ENCODE results near the gene SPATS2. TPM values are rescaled to one million over a fixed set of nuclear protein-coding genes. Genes with fewer than 3 reads are reported as not detected.
"Not testable (repeated sequence)": the region's sequence is repeated elsewhere in the genome, so short reads cannot be mapped to it uniquely, and the experiment has no call there.

The SPATS2 gene
- total RNA-seq = 10 to 100 TPM; 11.5 to 31.4 TPM

DNA sequence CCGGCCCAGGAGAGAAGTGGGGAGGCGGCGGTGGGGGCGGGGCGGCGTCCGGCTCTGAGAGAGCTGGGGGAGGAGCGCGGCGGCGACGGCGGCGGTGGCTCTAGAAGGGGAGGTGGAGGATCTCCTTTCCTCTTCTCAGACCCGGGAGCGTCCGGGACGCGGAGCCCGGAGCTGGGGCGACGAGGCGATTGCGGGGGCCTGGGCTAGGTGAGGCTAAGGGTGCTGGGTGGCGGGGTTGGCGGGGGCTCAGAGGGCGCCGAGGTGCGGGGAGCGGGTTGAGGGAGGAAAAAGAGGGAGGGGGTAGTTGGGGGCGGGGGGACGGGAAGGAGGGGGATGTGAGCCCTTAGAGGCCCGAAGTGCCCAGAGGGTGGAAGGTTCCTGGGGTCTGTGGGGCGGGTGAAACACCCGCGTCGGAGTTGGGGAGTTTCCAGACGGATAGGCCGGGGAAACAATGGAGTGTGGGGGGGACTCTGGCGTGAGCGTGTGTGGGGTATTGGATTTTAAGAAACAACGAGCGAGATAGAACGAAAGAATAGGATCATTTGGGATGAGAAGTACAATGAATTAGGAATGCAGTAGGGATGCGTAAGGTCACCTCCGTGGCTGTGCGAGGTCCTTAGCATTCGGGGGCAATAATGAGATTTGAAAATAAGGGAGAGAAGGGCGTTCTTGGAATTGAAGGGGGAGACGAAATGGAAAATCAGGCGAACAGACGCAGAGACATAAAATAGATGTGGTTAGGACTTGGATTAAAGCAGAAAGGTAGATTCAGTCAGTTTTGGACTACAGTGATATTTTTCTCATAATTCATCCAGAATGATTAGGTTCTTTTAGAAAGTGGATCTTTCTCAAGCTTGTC lies at the start of gene SPATS2:
TSS of gene SPATS2 (plus strand) at position 82 of the 859 bp plus-strand sequence. CDS start 93,551 bp downstream, outside the sequence.
- H3K9me3 ChIP-seq = no peaks in the 10 kb centered on the region
- peak within 1 kb of the TSS; percentile 90 for H3K4me3 ChIP-seq
- peak; percentile 75 for DNase-seq (ENCODE audit: low spot score)
- TF ChIP-seq, protein P1, sequence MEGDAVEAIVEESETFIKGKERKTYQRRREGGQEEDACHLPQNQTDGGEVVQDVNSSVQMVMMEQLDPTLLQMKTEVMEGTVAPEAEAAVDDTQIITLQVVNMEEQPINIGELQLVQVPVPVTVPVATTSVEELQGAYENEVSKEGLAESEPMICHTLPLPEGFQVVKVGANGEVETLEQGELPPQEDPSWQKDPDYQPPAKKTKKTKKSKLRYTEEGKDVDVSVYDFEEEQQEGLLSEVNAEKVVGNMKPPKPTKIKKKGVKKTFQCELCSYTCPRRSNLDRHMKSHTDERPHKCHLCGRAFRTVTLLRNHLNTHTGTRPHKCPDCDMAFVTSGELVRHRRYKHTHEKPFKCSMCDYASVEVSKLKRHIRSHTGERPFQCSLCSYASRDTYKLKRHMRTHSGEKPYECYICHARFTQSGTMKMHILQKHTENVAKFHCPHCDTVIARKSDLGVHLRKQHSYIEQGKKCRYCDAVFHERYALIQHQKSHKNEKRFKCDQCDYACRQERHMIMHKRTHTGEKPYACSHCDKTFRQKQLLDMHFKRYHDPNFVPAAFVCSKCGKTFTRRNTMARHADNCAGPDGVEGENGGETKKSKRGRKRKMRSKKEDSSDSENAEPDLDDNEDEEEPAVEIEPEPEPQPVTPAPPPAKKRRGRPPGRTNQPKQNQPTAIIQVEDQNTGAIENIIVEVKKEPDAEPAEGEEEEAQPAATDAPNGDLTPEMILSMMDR (IDR thresholded peaks at IDR 0.05) = no peak
- H3K4me1 ChIP-seq (ENCODE audit: control insufficient read depth in 1 of 2, low read depth in 2 of 2) = peaks cover 20 to 27% of the 10 kb centered on the region in 2 donors
- no peaks in the 10 kb centered on the region for H3K27me3 ChIP-seq (replicated peaks; ENCODE audit: insufficient read depth)
- H3K27ac ChIP-seq = peak within 1 kb of the TSS; percentile 90 to 91
- no peak for ATAC-seq (ENCODE audit: insufficient number of reproducible peaks, low FRiP score, low read depth)
- no peaks in the 10 kb centered on the region for H3K36me3 ChIP-seq

DNA sequence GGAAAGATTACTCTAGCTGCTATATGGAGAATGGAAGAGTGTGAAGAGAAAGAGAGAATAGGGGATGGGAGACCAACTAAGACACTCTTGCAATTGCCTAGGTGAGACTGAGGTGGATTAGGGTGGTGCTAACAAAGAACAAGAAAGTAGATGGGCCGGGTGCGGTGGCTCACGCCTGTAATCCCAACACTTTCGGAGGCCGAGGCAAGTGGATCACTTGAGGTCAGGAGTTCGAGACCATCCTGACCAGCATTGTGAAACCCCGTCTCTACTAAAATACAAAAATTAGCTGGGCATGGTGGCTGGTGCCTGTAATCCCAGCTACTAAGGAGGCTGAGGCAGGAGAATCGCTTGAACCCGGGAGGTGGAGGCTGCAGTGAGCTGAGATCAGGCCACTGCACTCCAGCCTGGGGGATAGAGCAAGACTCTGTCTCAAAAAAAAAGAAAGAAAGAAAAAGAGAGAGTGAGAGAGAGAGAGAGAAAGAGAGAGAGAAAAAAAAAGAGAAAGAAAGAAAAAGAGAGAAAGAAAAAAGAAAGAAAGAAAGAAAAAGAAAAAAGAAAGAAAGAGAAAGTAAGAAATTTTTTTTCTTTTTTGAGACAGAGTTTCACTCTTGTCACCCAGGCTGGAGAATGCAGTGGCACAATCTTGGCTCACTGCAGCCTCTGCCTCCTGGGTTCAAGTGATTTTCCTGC lies 46.7 kb upstream of the SPATS2 start:
- ATAC-seq (ENCODE audit: insufficient number of reproducible peaks, low FRiP score, low read depth); H3K27me3 ChIP-seq (replicated peaks; ENCODE audit: insufficient read depth); H3K4me3 ChIP-seq; H3K9me3 ChIP-seq; H3K27ac ChIP-seq; DNase-seq (ENCODE audit: low spot score); H3K36me3 ChIP-seq: not testable (repeated sequence)
- H3K4me1 ChIP-seq (ENCODE audit: control insufficient read depth in 1 of 2, low read depth in 2 of 2) = peaks cover 11 to 16% of the 10 kb centered on the region in 2 donors

DNA sequence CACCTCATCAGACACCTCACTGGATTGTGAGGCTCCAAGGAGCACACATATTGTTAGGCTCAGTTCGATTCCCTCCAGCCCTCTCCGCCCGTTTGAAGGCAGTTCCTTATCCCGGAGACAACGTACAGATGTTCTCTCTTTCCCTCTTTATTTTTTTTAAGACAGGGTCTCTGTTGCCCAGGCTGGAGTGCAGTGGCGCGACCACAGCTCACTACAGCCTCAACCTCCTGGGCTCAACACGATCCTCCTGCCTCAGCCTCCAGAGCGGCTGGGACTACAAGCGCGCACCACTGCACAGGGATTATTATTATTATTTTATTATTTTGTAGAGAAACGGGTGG lies 44.9 kb upstream of the SPATS2 start:
- Histone ChIP-seq H3K27me3 (replicated peaks; ENCODE audit: insufficient read depth) (no peaks in the 10 kb centered on the region), H3K9me3 (no peaks in the 10 kb centered on the region), H3K4me3 (peak overlapping the region; percentile 93), H3K36me3 (no peaks in the 10 kb centered on the region), H3K27ac (no peak overlapping the region), H3K4me1 (ENCODE audit: control insufficient read depth in 1 of 2, low read depth in 2 of 2) (peaks cover 11 to 16% of the 10 kb centered on the region in 2 donors)
- DNase-seq (ENCODE audit: low spot score) (no peak), ATAC-seq (ENCODE audit: insufficient number of reproducible peaks, low FRiP score, low read depth) (no peak)
- TF ChIP-seq, protein P1 (IDR thresholded peaks at IDR 0.05) = no peak

DNA sequence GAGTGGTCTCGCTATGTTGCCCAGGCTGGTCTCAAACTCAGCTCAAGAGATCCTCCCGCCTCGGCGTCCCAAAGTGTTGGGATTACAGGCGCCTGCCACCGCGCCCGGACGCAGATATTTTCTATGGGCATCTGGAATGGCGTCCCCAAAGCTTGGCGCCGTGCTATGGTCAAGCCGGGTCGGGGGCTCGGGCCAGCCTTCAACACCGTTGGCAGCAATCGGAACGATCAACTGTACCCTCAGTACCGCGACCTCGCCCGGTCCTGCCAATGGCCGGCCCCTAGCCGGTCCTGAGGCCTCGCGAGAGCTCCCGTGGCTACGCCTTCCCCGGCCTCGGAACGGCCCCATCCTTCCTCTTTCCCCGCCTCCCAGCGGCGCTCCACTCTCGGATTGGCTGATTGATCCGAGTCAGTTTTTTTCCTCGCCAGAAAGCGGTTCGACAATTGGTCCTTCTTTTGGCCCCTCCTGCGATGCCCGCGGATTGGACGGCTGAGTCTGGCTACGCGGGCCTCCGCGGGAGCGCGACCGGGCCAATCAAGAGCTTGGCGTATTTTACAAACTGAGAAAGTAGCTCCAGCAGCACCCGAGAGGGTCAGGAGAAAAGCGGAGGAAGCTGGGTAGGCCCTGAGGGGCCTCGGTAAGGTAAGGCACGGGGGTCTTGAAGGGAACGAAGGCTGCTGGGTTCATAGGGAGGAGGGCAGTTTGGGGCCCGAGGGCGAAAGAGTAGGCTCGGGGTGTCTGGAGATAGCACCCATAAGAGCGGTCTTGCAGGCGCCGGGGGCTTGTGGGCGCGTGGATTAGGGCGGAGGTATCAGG lies 44.3 kb upstream of the SPATS2 start, which contains the start of gene TROAP:
TSS of gene TROAP (plus strand) at position 548 of the 816 bp plus-strand sequence. CDS start 354 bp downstream, outside the sequence.
- DNase-seq (ENCODE audit: low spot score) (peak; percentile 87), ATAC-seq (ENCODE audit: insufficient number of reproducible peaks, low FRiP score, low read depth) (peak; percentile 98)
- TF ChIP-seq, protein P1 (IDR thresholded peaks at IDR 0.05) = no peak
- no peak within 1 kb of the TSS for H3K27ac ChIP-seq
- H3K9me3 ChIP-seq = no peaks in the 10 kb centered on the region
- no peaks in the 10 kb centered on the region for H3K36me3 ChIP-seq
- no peaks in the 10 kb centered on the region for H3K27me3 ChIP-seq (replicated peaks; ENCODE audit: insufficient read depth)
- peak within 1 kb of the TSS; percentile 93 for H3K4me3 ChIP-seq
- H3K4me1 ChIP-seq (ENCODE audit: control insufficient read depth in 1 of 2, low read depth in 2 of 2) = peaks cover 11 to 16% of the 10 kb centered on the region in 2 donors

DNA sequence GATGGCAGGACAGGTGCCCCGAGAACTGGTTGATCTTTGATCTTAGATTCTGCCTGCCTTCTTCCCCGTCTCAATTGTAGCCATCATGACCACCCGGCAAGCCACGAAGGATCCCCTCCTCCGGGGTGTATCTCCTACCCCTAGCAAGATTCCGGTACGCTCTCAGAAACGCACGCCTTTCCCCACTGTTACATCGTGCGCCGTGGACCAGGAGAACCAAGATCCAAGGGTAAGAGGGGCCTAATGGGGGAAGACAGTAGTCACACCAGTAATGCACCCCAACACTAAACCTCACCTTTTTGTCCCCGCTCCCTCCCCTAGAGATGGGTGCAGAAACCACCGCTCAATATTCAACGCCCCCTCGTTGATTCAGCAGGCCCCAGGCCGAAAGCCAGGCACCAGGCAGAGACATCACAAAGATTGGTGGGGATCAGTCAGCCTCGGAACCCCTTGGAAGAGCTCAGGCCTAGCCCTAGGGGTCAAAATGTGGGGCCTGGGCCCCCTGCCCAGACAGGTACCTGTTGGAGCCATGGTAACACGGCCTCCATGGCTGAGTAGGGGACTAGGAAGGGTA lies 43.7 kb upstream of the SPATS2 start:
- H3K4me3 ChIP-seq = peak overlapping the region; percentile 93
- TF ChIP-seq, protein P1 (IDR thresholded peaks at IDR 0.05) = no peak
- DNase-seq (ENCODE audit: low spot score) = no peak
- H3K4me1 ChIP-seq (ENCODE audit: control insufficient read depth in 1 of 2, low read depth in 2 of 2) = peaks cover 11 to 16% of the 10 kb centered on the region in 2 donors
- H3K36me3 ChIP-seq = no peaks in the 10 kb centered on the region
- H3K9me3 ChIP-seq = no peaks in the 10 kb centered on the region
- no peak for ATAC-seq (ENCODE audit: insufficient number of reproducible peaks, low FRiP score, low read depth)
- no peaks in the 10 kb centered on the region for H3K27me3 ChIP-seq (replicated peaks; ENCODE audit: insufficient read depth)
- H3K27ac ChIP-seq = no peak overlapping the region
